Endothelial cell of umbilical vein (primary cell): ENCODE data around the gene FHIT.

Experiments
- CTCF ChIP-seq, 2 donors: IDR thresholded peaks; 1 replicate in 1 of 2; 2 replicates in 1 of 2; pipeline ENCODE4 v1.5.1; 2011; ENCODE audit warnings: low read length in 2 of 2, mild to moderate bottlenecking in 2 of 2, moderate library complexity in 2 of 2, control low read depth in 1 of 2, inconsistent platforms in 1 of 2, low read depth in 1 of 2; ENCODE audit not compliant: insufficient read depth in 1 of 2; ENCODE audit errors: extremely low read depth in 1 of 2
- FOS ChIP-seq: IDR thresholded peaks from 2 replicates; pipeline ENCODE4 v1.6.1; 2011; ENCODE audit warnings: mild to moderate bottlenecking, low read length, moderate library complexity, borderline replicate concordance; ENCODE audit not compliant: insufficient read depth
- MYC ChIP-seq: IDR thresholded peaks from one replicate; pipeline ENCODE4 v1.6.1; 2011; ENCODE audit warnings: mild to moderate bottlenecking, low read depth, low read length

- TF ChIP-seq MYC (no peak), FOS (no peak), CTCF (IDR thresholded peaks at IDR 0.05; ENCODE audit: extremely low read depth in 1 of 2, insufficient read depth in 1 of 2, low read depth in 1 of 2, low read length in 2 of 2) (no peak)
Measured at GRCh38 chr3:59774634-59775033, 1476.6 kb downstream of the FHIT start.
